GM23248 (cell line): ENCODE measurements around the gene BPIFB2. TPM values are rescaled to one million over a fixed set of nuclear protein-coding genes. Genes with fewer than 3 reads are reported as not detected.

Experiments
- DNase-seq: peaks from one replicate; pipeline ENCODE4 v3.0.0-alpha.2; 2015
- H2AFZ ChIP-seq: fragments of 200-600 bp; sonication (generic); 2 replicates; pipeline ENCODE4 v1.6.1; 2016; ENCODE audit warnings: antibody characterized with exemption
- H3F3A ChIP-seq: fragments of 200-600 bp; sonication (generic); 2 replicates; pipeline ENCODE4 v1.6.1; 2016; ENCODE audit warnings: mild to moderate bottlenecking, antibody characterized with exemption, mixed run types; ENCODE audit not compliant: insufficient read depth
- H3K27ac ChIP-seq: fragments of 200-600 bp; sonication (generic); 2 replicates; pipeline ENCODE4 v1.5.1; 2016; ENCODE audit warnings: mild to moderate bottlenecking
- H3K27me3 ChIP-seq: fragments of 200-600 bp; sonication (generic); replicated peaks from 2 replicates; pipeline ENCODE4 v1.6.1; 2016; ENCODE audit warnings: mild to moderate bottlenecking; ENCODE audit not compliant: insufficient read depth
- H3K36me3 ChIP-seq: fragments of 200-600 bp; sonication (generic); 2 replicates; pipeline ENCODE4 v1.6.1; 2016; ENCODE audit warnings: low read depth, mild to moderate bottlenecking
- H3K4me1 ChIP-seq: fragments of 200-600 bp; sonication (generic); 2 replicates; pipeline ENCODE4 v1.6.1; 2016; ENCODE audit warnings: mild to moderate bottlenecking; ENCODE audit not compliant: insufficient read depth
- H3K4me2 ChIP-seq: fragments of 200-600 bp; sonication (generic); one replicate; pipeline ENCODE4 v1.6.1; 2016; ENCODE audit warnings: mild to moderate bottlenecking; ENCODE audit not compliant: unreplicated experiment
- H3K4me3 ChIP-seq: fragments of 200-600 bp; sonication (generic); 2 replicates; pipeline ENCODE4 v1.5.1; 2016; ENCODE audit warnings: mild to moderate bottlenecking
- H3K79me2 ChIP-seq: fragments of 200-600 bp; sonication (generic); 2 replicates; pipeline ENCODE4 v1.6.1; 2016; ENCODE audit warnings: mild to moderate bottlenecking; ENCODE audit not compliant: insufficient read depth
- H3K9ac ChIP-seq: fragments of 200-600 bp; sonication (generic); 2 replicates; pipeline ENCODE4 v1.6.1; 2016; ENCODE audit warnings: mild to moderate bottlenecking
- H3K9me2 ChIP-seq: fragments of 200-600 bp; sonication (generic); 2 replicates; pipeline ENCODE4 v1.6.1; 2016; ENCODE audit warnings: mixed run types, mild to moderate bottlenecking, moderate library complexity; ENCODE audit not compliant: insufficient read depth
- H3K9me3 ChIP-seq: fragments of 200-600 bp; sonication (generic); one replicate; pipeline ENCODE4 v1.6.1; 2017; ENCODE audit warnings: low read depth
- H4K20me1 ChIP-seq: fragments of 200-600 bp; sonication (generic); 2 replicates; pipeline ENCODE4 v1.6.0; 2016; ENCODE audit not compliant: insufficient read depth
- EZH2 ChIP-seq: fragments of 200-600 bp; sonication (generic); IDR thresholded peaks from 2 replicates; pipeline ENCODE4 v1.6.1; 2018; ENCODE audit warnings: antibody characterized with exemption, mild to moderate bottlenecking; ENCODE audit not compliant: insufficient read depth, poor library complexity, severe bottlenecking
- EZH2phosphoT487 ChIP-seq: fragments of 200-600 bp; sonication (generic); IDR thresholded peaks from 2 replicates; pipeline ENCODE4 v1.6.1; 2018; ENCODE audit warnings: antibody characterized with exemption, moderate library complexity, mild to moderate bottlenecking, low read depth; ENCODE audit not compliant: insufficient read depth
- WGBS, 2 experiments: methylation state at CpG; one replicate each; pipeline ENCODE4 v1.1.6; 2015 to 2017; ENCODE audit warnings: low lambda C conversion rate in 2 of 2, low coverage in 1 of 2; ENCODE audit errors: missing lambda C conversion rate in 2 of 2; 5-methylcytosine and 5-hydroxymethylcytosine counted together
- in situ Hi-C: fragments of 300-500 bp; cut with MboI; formaldehyde crosslinking; loops from 2 replicates; pipeline ENCODE4 v1.15.0; 2020
- polyA plus RNA-seq: library from polyadenylated mRNA; unstranded; fragments of >200 nt; fragmentation: Nextera tagmentation; extraction: Ambion mirVana; gene quantifications from 2 replicates; pipeline ENCODE4 v1.2.1, GENCODE V29; 2016
- total RNA-seq: library from RNA; depleted of rRNA; stranded (reverse); fragments of >200 nt; shearing (Covaris generic); gene quantifications from 2 replicates; pipeline ENCODE4 v1.2.3, GENCODE V29; 2014

BPIFB2 gene
- total and polyA plus RNA-seq, 2 experiments from 2014 or later: not detected

DNA sequence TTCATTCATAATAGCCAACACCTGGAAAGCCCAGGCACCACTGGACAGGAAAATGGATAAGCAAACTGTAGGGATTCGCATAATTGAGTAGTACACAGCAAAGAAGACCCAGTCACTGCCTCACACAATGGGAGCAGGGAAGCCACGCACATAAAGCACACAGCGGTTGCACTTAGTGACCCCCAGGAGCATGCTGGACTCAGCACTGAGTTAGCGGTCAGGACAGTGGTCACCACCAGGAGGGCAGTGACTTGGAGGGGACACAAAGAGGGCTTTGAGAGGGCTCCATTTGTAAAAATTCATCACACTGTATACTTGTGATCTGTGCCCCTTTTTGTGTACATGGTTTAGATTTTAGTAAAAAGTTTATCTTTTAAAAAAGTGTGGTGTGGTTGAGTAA lies 43.8 kb downstream of the BPIFB2 start:
- no peak overlapping the region for H2AFZ ChIP-seq
- DNase-seq: no peak
- no peak overlapping the region for H3K9ac ChIP-seq
- no peaks in the 10 kb centered on the region for H3K9me3 ChIP-seq
- no peaks in the 10 kb centered on the region for H4K20me1 ChIP-seq
- H3F3A ChIP-seq: no peaks in the 10 kb centered on the region
- H3K9me2 ChIP-seq: no peaks in the 10 kb centered on the region
- H3K79me2 ChIP-seq: no peaks in the 10 kb centered on the region
- H3K27ac ChIP-seq: no peak overlapping the region
- TF ChIP-seq EZH2 (no peak), EZH2phosphoT487 (no peak)
- in situ Hi-C loops: no loop called here
- H3K36me3 ChIP-seq: no peaks in the 10 kb centered on the region
- no peak overlapping the region for H3K4me2 ChIP-seq
- peaks cover 5% of the 10 kb centered on the region; the same call in 1 of the 2 replicates for H3K27me3 ChIP-seq
- no peak overlapping the region for H3K4me3 ChIP-seq
- H3K4me1 ChIP-seq: no peaks in the 10 kb centered on the region
- 49 to 54% methylated on average over 4 of the region's 4 CpGs for WGBS, 2 experiments

DNA sequence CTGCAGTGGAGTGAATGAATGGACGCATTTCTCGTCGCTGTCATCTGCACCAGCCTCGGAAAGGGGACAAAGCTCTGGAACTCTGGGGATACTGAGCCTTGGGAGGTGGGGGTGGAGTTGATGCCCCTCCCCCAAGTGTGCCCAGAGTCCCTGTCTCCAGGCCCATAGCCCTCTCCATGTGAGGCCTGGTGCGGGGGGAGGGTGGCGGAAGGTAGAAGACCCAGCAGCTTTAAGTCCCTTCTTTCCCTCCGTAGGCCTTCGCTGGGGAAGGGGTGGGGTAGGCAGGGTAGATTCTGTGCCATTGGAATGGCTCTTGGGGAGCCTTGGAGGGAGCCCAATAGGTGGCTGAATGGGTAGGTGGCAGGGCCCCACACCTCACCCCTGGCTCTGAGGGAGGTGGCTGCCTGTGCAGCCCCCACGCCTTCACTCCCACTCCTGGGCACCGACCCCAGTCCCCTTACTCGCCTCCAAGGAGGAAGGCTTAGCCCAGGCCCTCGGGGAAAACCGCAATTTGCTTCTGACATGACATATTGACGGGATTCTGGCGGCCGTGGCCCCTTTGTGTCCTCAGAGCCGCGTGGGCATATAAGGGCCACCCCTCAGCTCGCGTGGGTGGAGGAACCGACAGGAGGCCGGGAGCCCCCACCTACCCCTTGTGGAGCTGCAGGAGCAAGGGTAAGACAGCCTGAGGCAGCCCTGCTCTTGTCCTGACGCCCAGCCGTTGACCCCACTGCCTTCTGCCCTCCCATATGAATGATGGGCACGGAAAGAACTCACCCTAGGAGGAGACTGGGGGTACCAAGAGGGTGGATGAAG lies 46.0 kb downstream of the BPIFB2 start, which contains the start of gene BPIFB3:
Gene BPIFB3 (plus strand): TSS at position 613 of the 816 bp plus-strand sequence. CDS start 1,533 bp downstream, outside the sequence.
- TF ChIP-seq EZH2 (no peak), EZH2phosphoT487 (no peak)
- H3K4me3 ChIP-seq: no peak within 1 kb of the TSS
- no peaks in the 10 kb centered on the region for H3K36me3 ChIP-seq
- 47 to 50% methylated on average over 24 to 25 of the region's 25 CpGs for WGBS, 2 experiments
- H3K4me1 ChIP-seq: no peaks in the 10 kb centered on the region
- H3K9me3 ChIP-seq: no peaks in the 10 kb centered on the region
- H3F3A ChIP-seq: no peaks in the 10 kb centered on the region
- H3K9ac ChIP-seq: no peak within 1 kb of the TSS
- no peak within 1 kb of the TSS for H3K4me2 ChIP-seq
- no peaks in the 10 kb centered on the region for H3K79me2 ChIP-seq
- in situ Hi-C loops: no loop called here
- no peak within 1 kb of the TSS for H2AFZ ChIP-seq
- no peak within 1 kb of the TSS for H3K27ac ChIP-seq
- DNase-seq: no peak
- H3K9me2 ChIP-seq: no peaks in the 10 kb centered on the region
- no peaks in the 10 kb centered on the region for H4K20me1 ChIP-seq
- peaks cover 14% of the 10 kb centered on the region; the same call in 1 of the 2 replicates for H3K27me3 ChIP-seq

- no peak overlapping the region for H3K27ac ChIP-seq
- H3F3A ChIP-seq: no peaks in the 10 kb centered on the region
- no peaks in the 10 kb centered on the region for H3K9me3 ChIP-seq
- no peak for DNase-seq
- H3K36me3 ChIP-seq: no peaks in the 10 kb centered on the region
- H3K9me2 ChIP-seq: no peaks in the 10 kb centered on the region
- in situ Hi-C loops: no loop called here
- no peak overlapping the region for H3K9ac ChIP-seq
- H3K4me2 ChIP-seq: no peak overlapping the region
- H3K4me3 ChIP-seq: no peak overlapping the region
- TF ChIP-seq EZH2 (no peak), EZH2phosphoT487 (no peak)
- no peaks in the 10 kb centered on the region for H3K4me1 ChIP-seq
- no peak overlapping the region for H2AFZ ChIP-seq
- H3K27me3 ChIP-seq: peaks cover 14% of the 10 kb centered on the region; the same call in 1 of the 2 replicates
- no peaks in the 10 kb centered on the region for H3K79me2 ChIP-seq
- 57 to 58% methylated on average over 7 of the region's 7 CpGs for WGBS, 2 experiments
- H4K20me1 ChIP-seq: no peaks in the 10 kb centered on the region
These were observed 46.9 kb downstream of the BPIFB2 start for GRCh38 chr20:33054381-33054780.

DNA sequence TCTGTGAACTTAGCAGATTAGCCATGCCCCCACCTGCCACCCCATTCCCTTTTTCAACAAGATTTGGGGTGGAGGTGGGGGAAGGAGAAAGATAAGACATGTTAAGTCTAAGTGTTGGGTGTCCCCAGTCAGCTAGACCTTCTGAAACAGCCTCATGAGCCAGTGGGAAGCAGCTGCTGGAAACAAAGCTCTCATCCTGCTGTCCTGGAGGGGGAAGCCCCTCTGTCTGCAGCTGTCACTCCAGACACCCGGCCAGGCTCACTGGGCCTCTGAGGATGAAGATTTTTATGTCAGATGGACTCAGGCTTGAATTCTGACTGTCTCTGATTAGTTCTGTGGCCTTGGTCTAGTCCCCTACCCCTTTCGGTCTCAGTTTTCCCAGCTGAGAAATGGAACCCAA lies 47.3 kb downstream of the BPIFB2 start:
- H3K27ac ChIP-seq: no peak overlapping the region
- H3K9me3 ChIP-seq: no peaks in the 10 kb centered on the region
- H3K4me1 ChIP-seq: no peaks in the 10 kb centered on the region
- in situ Hi-C loops: no loop called here
- H4K20me1 ChIP-seq: no peaks in the 10 kb centered on the region
- no peak for TF ChIP-seq EZH2phosphoT487
- no peak for TF ChIP-seq EZH2
- 40 to 41% methylated on average over 2 of the region's 2 CpGs for WGBS, 2 experiments
- H3K79me2 ChIP-seq: no peaks in the 10 kb centered on the region
- no peaks in the 10 kb centered on the region for H3F3A ChIP-seq
- H3K9ac ChIP-seq: no peak overlapping the region
- no peaks in the 10 kb centered on the region for H3K9me2 ChIP-seq
- H3K4me3 ChIP-seq: no peak overlapping the region
- DNase-seq: no peak
- no peak overlapping the region for H3K4me2 ChIP-seq
- no peaks in the 10 kb centered on the region for H3K36me3 ChIP-seq
- no peak overlapping the region for H2AFZ ChIP-seq
- H3K27me3 ChIP-seq: peaks cover 14% of the 10 kb centered on the region; the same call in 1 of the 2 replicates
